H1 (cell line): ENCODE results near the gene ITPK1. TPM values are rescaled to one million over a fixed set of nuclear protein-coding genes. Genes with fewer than 3 reads are reported as not detected.

Source experiments
- CTCF ChIA-PET: fragments of 300-600 bp; sonication (Branson Sonifier 250); formaldehyde crosslinking; loops from one replicate; lab custom pipeline; 2021; ENCODE audit not compliant: partially characterized antibody; lab: Charles Lee
- POLR2A ChIA-PET: fragments of 300-600 bp; sonication (Branson Sonifier 250); formaldehyde crosslinking; loops from one replicate; lab custom pipeline; 2021; ENCODE audit warnings: inconsistent platforms; ENCODE audit not compliant: partially characterized antibody; lab: Charles Lee
- DNase-seq, 2 experiments: peaks; one replicate each; pipeline versions ENCODE4 v3.0.0 to v3.0.0-alpha.2; 2010 to 2022; ENCODE audit warnings: low spot score in 2 of 2, low read depth in 1 of 2, mixed read lengths in 1 of 2
- FAIRE-seq: peaks from 2 replicates; lab custom pipeline; 2011; peaks lifted over from hg19 to GRCh38; lab: Jason Lieb, UNC
- H2AFZ ChIP-seq: 2 replicates; pipeline ENCODE4 v1.8.1; 2012; ENCODE audit warnings: low read length, inconsistent platforms
- H2AK5ac ChIP-seq: 2 replicates; pipeline ENCODE4 v1.6.1; 2013; ENCODE audit warnings: low read depth, low read length
- H2BK120ac ChIP-seq: replicated peaks from 2 replicates; pipeline ENCODE3; 2013; ENCODE audit warnings: low read depth, low read length, inconsistent platforms
- H2BK12ac ChIP-seq: 2 replicates; pipeline ENCODE4 v1.6.1; 2013; ENCODE audit warnings: low read depth, low read length
- H2BK15ac ChIP-seq: 2 replicates; pipeline ENCODE4 v1.6.1; 2013; ENCODE audit warnings: low read length
- H2BK20ac ChIP-seq: 2 replicates; pipeline ENCODE4 v1.6.1; 2013; ENCODE audit warnings: low read length
- H2BK5ac ChIP-seq: 2 replicates; pipeline ENCODE4 v1.6.1; 2013; ENCODE audit warnings: low read depth, low read length
- H3K14ac ChIP-seq: 2 replicates; pipeline ENCODE4 v1.6.1; 2013; ENCODE audit warnings: inconsistent platforms; ENCODE audit not compliant: insufficient read length
- H3K18ac ChIP-seq: 2 replicates; pipeline ENCODE4 v1.6.1; 2013; ENCODE audit warnings: low read length; ENCODE audit errors: extremely low read depth
- H3K23ac ChIP-seq: 2 replicates; pipeline ENCODE4 v1.6.1; 2013; ENCODE audit warnings: inconsistent platforms; ENCODE audit not compliant: insufficient read length
- H3K23me2 ChIP-seq: 2 replicates; pipeline ENCODE4 v1.6.1; 2013; ENCODE audit warnings: low read depth, low read length
- H3K27ac ChIP-seq: 2 replicates; pipeline ENCODE4 v1.6.1; 2011; ENCODE audit warnings: low read depth, low read length, inconsistent platforms
- H3K27me3 ChIP-seq, 4 experiments: replicated peaks in 1 of 4; 1 replicate in 1 of 4; 2 replicates in 3 of 4; pipeline versions ENCODE4 v1.6.1 to v1.8.1; 2011 to 2013; ENCODE audit warnings: low read length in 3 of 4, mild to moderate bottlenecking in 3 of 4, inconsistent platforms in 2 of 4, mixed read lengths in 2 of 4, moderate library complexity in 1 of 4; ENCODE audit not compliant: control insufficient read depth in 3 of 4, insufficient read depth in 3 of 4; ENCODE audit errors: extremely low read depth in 1 of 4
- H3K36me3 ChIP-seq, 4 experiments: 2 replicates each; pipeline versions ENCODE4 v1.6.1 to v1.8.1; 2011 to 2013; ENCODE audit warnings: mild to moderate bottlenecking in 4 of 4, low read length in 3 of 4, moderate library complexity in 2 of 4, control low read depth in 1 of 4, inconsistent platforms in 1 of 4; ENCODE audit not compliant: insufficient read depth in 4 of 4, control insufficient read depth in 2 of 4
- H3K4ac ChIP-seq: replicated peaks from 2 replicates; pipeline ENCODE3; 2013; ENCODE audit warnings: low read length, low read depth, mixed read lengths, inconsistent platforms; ENCODE audit not compliant: insufficient read length
- H3K4me1 ChIP-seq, 4 experiments: replicated peaks in 1 of 4; 1 replicate in 1 of 4; 2 replicates in 3 of 4; pipeline versions ENCODE4 v1.6.1 to v1.8.1; 2011 to 2013; ENCODE audit warnings: low read length in 3 of 4, inconsistent platforms in 2 of 4, mixed read lengths in 1 of 4; ENCODE audit not compliant: insufficient read depth in 4 of 4, control insufficient read depth in 3 of 4
- H3K4me2 ChIP-seq, 2 experiments: 2 replicates each; pipeline versions ENCODE4 v1.6.1 to v1.8.1; 2011 to 2013; ENCODE audit warnings: low read depth in 2 of 2, low read length in 2 of 2, control low read depth in 1 of 2, inconsistent platforms in 1 of 2, mild to moderate bottlenecking in 1 of 2; ENCODE audit not compliant: insufficient read depth in 1 of 2
- H3K4me3 ChIP-seq, 4 experiments: fragments of 200-600, 300-600 bp in 1 of 4; sonication (generic), shearing (Covaris generic), sonication (Bioruptor Twin) in 1 of 4; 2 replicates each; pipeline versions ENCODE4 v1.5.1 to v1.8.1; 2011 to 2016; ENCODE audit warnings: low read length in 4 of 4, low read depth in 3 of 4, control low read depth in 2 of 4, inconsistent platforms in 2 of 4, mild to moderate bottlenecking in 2 of 4, mixed read lengths in 1 of 4, moderate library complexity in 1 of 4; ENCODE audit not compliant: insufficient read depth in 2 of 4; ENCODE audit errors: extremely low read depth in 1 of 4
- H3K56ac ChIP-seq: replicated peaks from 2 replicates; pipeline ENCODE3; 2013; ENCODE audit warnings: low read depth, mild to moderate bottlenecking, mixed read lengths, low read length, inconsistent platforms; ENCODE audit not compliant: insufficient read length
- H3K79me1 ChIP-seq: 2 replicates; pipeline ENCODE4 v1.6.1; 2013; ENCODE audit warnings: low read depth, low read length, control low read depth
- H3K79me2 ChIP-seq, 2 experiments: 2 replicates each; pipeline versions ENCODE4 v1.6.1 to v1.8.1; 2012 to 2013; ENCODE audit warnings: low read length in 2 of 2, mild to moderate bottlenecking in 2 of 2, inconsistent platforms in 1 of 2; ENCODE audit not compliant: insufficient read depth in 2 of 2, control insufficient read depth in 1 of 2
- H3K9ac ChIP-seq, 4 experiments: replicated peaks in 1 of 4; 1 replicate in 1 of 4; 2 replicates in 3 of 4; pipeline versions ENCODE4 v1.6.1 to v1.8.1; 2011 to 2013; ENCODE audit warnings: low read depth in 3 of 4, low read length in 3 of 4, control low read depth in 2 of 4, mild to moderate bottlenecking in 2 of 4, moderate library complexity in 2 of 4, inconsistent platforms in 1 of 4; ENCODE audit errors: extremely low read depth in 1 of 4
- H3K9me3 ChIP-seq, 2 experiments: 2 replicates each; pipeline versions ENCODE4 v1.6.1 to v1.8.1; 2012 to 2013; ENCODE audit warnings: mild to moderate bottlenecking in 2 of 2, moderate library complexity in 2 of 2, control low read depth in 1 of 2, inconsistent platforms in 1 of 2, low read depth in 1 of 2, low read length in 1 of 2, mixed read lengths in 1 of 2; ENCODE audit not compliant: insufficient read depth in 2 of 2
- H4K20me1 ChIP-seq, 2 experiments: replicated peaks in 1 of 2; 2 replicates each; pipeline versions ENCODE3 to v1.8.1; 2011 to 2013; ENCODE audit warnings: inconsistent platforms in 2 of 2, low read length in 2 of 2, mild to moderate bottlenecking in 1 of 2; ENCODE audit not compliant: insufficient read depth in 2 of 2, control insufficient read depth in 1 of 2
- H4K5ac ChIP-seq: 2 replicates; pipeline ENCODE4 v1.6.1; 2013; ENCODE audit warnings: low read length, low read depth, mixed read lengths, inconsistent platforms; ENCODE audit not compliant: insufficient read length
- H4K8ac ChIP-seq: 2 replicates; pipeline ENCODE4 v1.8.0; 2013; ENCODE audit warnings: mild to moderate bottlenecking, moderate library complexity, low read length, inconsistent platforms; ENCODE audit not compliant: insufficient read depth; ENCODE audit errors: extremely low read depth
- H4K91ac ChIP-seq: replicated peaks from 2 replicates; pipeline ENCODE3; 2013; ENCODE audit warnings: low read length, mixed read lengths, inconsistent platforms; ENCODE audit not compliant: insufficient read length
- ATF3 ChIP-seq: IDR thresholded peaks from 2 replicates; pipeline ENCODE4 v1.6.1; 2011; ENCODE audit warnings: low read depth, mild to moderate bottlenecking, low read length; ENCODE audit not compliant: insufficient read depth
- CTCF ChIP-seq, 3 experiments: IDR thresholded peaks; 1 replicate in 2 of 3; 2 replicates in 1 of 3; pipeline versions ENCODE4 v1.5.1 to v1.6.1; 2011; ENCODE audit warnings: low read length in 3 of 3, mild to moderate bottlenecking in 3 of 3, inconsistent platforms in 2 of 3, low read depth in 1 of 3, moderate library complexity in 1 of 3; ENCODE audit not compliant: insufficient read depth in 1 of 3; ENCODE audit errors: control extremely low read depth in 1 of 3
- EZH2 ChIP-seq: fragments of 200-600 bp; sonication (generic); IDR thresholded peaks from 2 replicates; pipeline ENCODE4 v1.7.1; 2012; ENCODE audit warnings: low read depth, mild to moderate bottlenecking, moderate library complexity, low read length, inconsistent platforms; ENCODE audit not compliant: severe bottlenecking
- GABPA ChIP-seq: IDR thresholded peaks from 2 replicates; pipeline ENCODE4 v1.6.1; 2011; ENCODE audit warnings: mild to moderate bottlenecking, low read length, moderate library complexity, borderline replicate concordance; ENCODE audit not compliant: insufficient read depth
- POLR2A ChIP-seq, 2 experiments: IDR thresholded peaks; 1 replicate in 1 of 2; 2 replicates in 1 of 2; pipeline ENCODE4 v1.6.1; 2011; ENCODE audit warnings: low read depth in 2 of 2, low read length in 2 of 2, mild to moderate bottlenecking in 2 of 2; ENCODE audit errors: control extremely low read depth in 1 of 2
- POLR2AphosphoS5 ChIP-seq: IDR thresholded peaks from 2 replicates; pipeline ENCODE4 v1.6.1; 2011; ENCODE audit warnings: low read depth, low read length
- RBBP5 ChIP-seq: IDR thresholded peaks from 2 replicates; pipeline ENCODE4 v1.7.1; 2012; ENCODE audit warnings: low read depth, mild to moderate bottlenecking, inconsistent platforms, low read length, moderate library complexity, borderline replicate concordance
- RFX5 ChIP-seq: IDR thresholded peaks from 2 replicates; pipeline ENCODE4 v1.6.1; 2011; ENCODE audit warnings: low read depth, low read length, improper control_type of control experiment, borderline replicate concordance
- TBP ChIP-seq: IDR thresholded peaks from 2 replicates; pipeline ENCODE4 v1.6.1; 2011; ENCODE audit warnings: low read depth, low read length, improper control_type of control experiment
- WGBS, 2 experiments: shearing (Covaris generic) in 1 of 2; methylation state at CpG; one replicate each; pipeline versions ENCODE4 v1.1.6 to v1.1.7; 2013 to 2015; ENCODE audit warnings: low lambda C conversion rate in 2 of 2, mixed read lengths in 2 of 2, inconsistent platforms in 1 of 2, low coverage in 1 of 2, missing lambda C conversion rate in 1 of 2; ENCODE audit not compliant: insufficient replicate concordance in 2 of 2, insufficient coverage in 1 of 2, insufficient read length in 1 of 2; ENCODE audit errors: extremely low coverage in 1 of 2, missing lambda C conversion rate in 1 of 2; 5-methylcytosine and 5-hydroxymethylcytosine counted together
- polyA plus RNA-seq, 7 experiments: library from polyadenylated mRNA; depleted of rRNA in 3 of 7; stranded (reverse) in 5 of 7; unstranded in 2 of 7; fragments of >200 nt in 5 of 7; fragments of 200-250 nt in 2 of 7; gene quantifications; 1 replicate in 5 of 7; 2 replicates in 1 of 7; 4 replicates in 1 of 7; pipeline versions ENCODE4 v1.2.1 to v1.2.3, GENCODE V29; 2011 to 2013; ENCODE audit warnings: missing spikeins in 2 of 7, mixed read lengths in 2 of 7
- total RNA-seq: library from RNA; stranded (reverse); fragmentation: NEBNext Ultra II Directional; extraction: Animal tissue kit (Norgen Biotek cat#: 25700); gene quantifications from 2 replicates; pipeline ENCODE4 v1.2.1, GENCODE V29; 2021

Gene ITPK1
- total and polyA plus RNA-seq, 2 of the 8 experiments (the other 6 are each of a cell fraction or from before 2014, with no cell fraction given) = 108 to 143 TPM

GRCh38 chr14:92928961-92929688 is 186.6 kb downstream of the ITPK1 start:
- H3K27me3 ChIP-seq = peaks cover 0 to 1% (median 0%) of the 10 kb centered on the region in 4 experiments; a peak in 2 of 7 replicates
- H4K8ac ChIP-seq = no peak overlapping the region
- H3K79me1 ChIP-seq = no peaks in the 10 kb centered on the region
- no peak overlapping the region for H2BK15ac ChIP-seq
- 89% methylated on average over 9 of the region's 12 CpGs; no CpG with 5 or more reads in 1 of the 2 experiments for WGBS, 2 experiments
- H2BK20ac ChIP-seq = no peak overlapping the region
- peaks cover 0 to 8% (median 2%) of the 10 kb centered on the region in 4 experiments; a peak in 2 of 7 replicates for H3K4me1 ChIP-seq
- no peak overlapping the region for H3K56ac ChIP-seq
- FAIRE-seq (no peak), DNase-seq (no peak)
- ChIA-PET POLR2A (interaction anchor here (0.7 to 1.2 kb wide), 2 partner anchors 17 to 28 kb away, joined by 3 read pairs; no protein-coding TSS in a partner anchor), CTCF (interaction anchor here (0.5 to 2.6 kb wide), 10 partner anchors 13 to 608 kb away, joined by 3 to 12 read pairs (median 3); no protein-coding TSS in a partner anchor)
- H2BK120ac ChIP-seq = no peak overlapping the region
- H2AFZ ChIP-seq = no peak overlapping the region
- no peak overlapping the region for H2BK5ac ChIP-seq
- no peaks in the 10 kb centered on the region for H3K9me3 ChIP-seq
- no peak overlapping the region for H3K23ac ChIP-seq
- H3K18ac ChIP-seq = no peak overlapping the region
- H3K4me2 ChIP-seq = no peak overlapping the region
- no peak overlapping the region for H2AK5ac ChIP-seq
- no peaks in the 10 kb centered on the region for H3K36me3 ChIP-seq
- no peak overlapping the region for H2BK12ac ChIP-seq
- no peaks in the 10 kb centered on the region for H3K79me2 ChIP-seq
- H3K27ac ChIP-seq = no peak overlapping the region
- H4K91ac ChIP-seq = no peak overlapping the region
- no peak overlapping the region for H3K9ac ChIP-seq
- no peak overlapping the region for H4K5ac ChIP-seq
- H3K4me3 ChIP-seq = no peak overlapping the region
- H3K4ac ChIP-seq = no peak overlapping the region
- H3K23me2 ChIP-seq = no peaks in the 10 kb centered on the region
- peaks cover 0 to 2% of the 10 kb centered on the region in 2 experiments for H4K20me1 ChIP-seq
- no peak overlapping the region for H3K14ac ChIP-seq
- TF ChIP-seq RFX5 (no peak), POLR2A (IDR thresholded peaks at IDR 0.05; ENCODE audit: control extremely low read depth in 1 of 2, low read depth in 2 of 2, low read length in 2 of 2) (no peak), GABPA (no peak), RBBP5 (no peak), ATF3 (no peak), CTCF (IDR thresholded peaks at IDR 0.05; ENCODE audit: control extremely low read depth in 1 of 3, insufficient read depth in 1 of 3, low read depth in 1 of 3, low read length in 3 of 3) (no peak), EZH2 (no peak), POLR2AphosphoS5 (no peak), TBP (no peak)
